Left renal cortex interstitium (tissue), 4 donors: ENCODE results near the gene MBD5. TPM values are rescaled to one million over a fixed set of nuclear protein-coding genes. Genes with fewer than 3 reads are reported as not detected.

Experiments used
- DNase-seq, 4 donors: peaks; one replicate each; pipeline ENCODE4 v3.0.0-alpha.2; 2013; ENCODE audit warnings: low read depth in 4 of 4, low spot score in 2 of 4, missing footprints in 1 of 4
- polyA plus RNA-seq, 4 donors: library from polyadenylated mRNA; unstranded; fragments of 120-200 nt; gene quantifications; one replicate each; pipeline ENCODE4 v1.2.1, GENCODE V29; 2013; ENCODE audit not compliant: insufficient read length in 4 of 4

The MBD5 gene
- polyA plus RNA-seq, 4 donors: 44.4 to 57.7 (median 46.5) TPM

- DNase-seq: no peak
These were observed 409.2 kb downstream of the MBD5 start for GRCh38 chr2:148430101-148430500.

DNA sequence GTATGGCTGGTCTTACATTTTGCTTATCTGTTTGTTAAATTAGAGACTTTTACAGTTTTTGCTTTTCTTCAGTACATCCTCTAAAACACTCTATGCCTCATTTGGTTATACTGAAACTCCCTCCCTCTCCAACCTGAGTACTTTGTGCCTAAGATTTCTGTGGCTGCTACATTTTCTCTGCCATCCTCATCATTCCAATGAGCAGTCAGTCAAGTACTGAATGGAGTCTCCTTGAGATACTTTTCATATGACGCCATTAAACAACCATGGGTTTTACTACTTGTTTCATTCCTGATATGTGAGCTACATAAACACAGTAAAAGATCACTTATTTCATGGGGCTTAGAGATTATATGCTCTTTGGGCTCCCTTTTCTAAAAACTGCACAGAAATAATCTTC is 427.0 kb downstream of the MBD5 start:
- DNase-seq: no peak

DNA sequence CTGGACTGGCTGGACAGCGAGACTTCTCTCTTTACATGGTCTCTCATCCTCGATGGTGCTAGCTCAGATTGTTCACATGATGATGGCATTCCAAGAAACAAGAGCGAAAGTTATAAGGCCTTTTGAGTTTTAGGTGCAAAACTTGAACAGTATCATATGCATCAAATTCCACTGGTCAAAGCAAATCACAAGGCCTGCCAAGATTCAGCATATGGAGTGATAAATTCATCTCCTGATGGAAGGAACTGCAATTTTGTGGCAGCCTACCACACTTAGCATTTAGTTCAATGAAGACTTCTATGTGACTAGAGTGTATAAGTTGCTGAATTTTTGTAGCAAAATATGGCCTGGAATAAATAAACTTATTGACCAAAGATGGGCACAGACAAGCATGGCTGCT is 429.6 kb downstream of the MBD5 start:
- DNase-seq: no peak

DNA sequence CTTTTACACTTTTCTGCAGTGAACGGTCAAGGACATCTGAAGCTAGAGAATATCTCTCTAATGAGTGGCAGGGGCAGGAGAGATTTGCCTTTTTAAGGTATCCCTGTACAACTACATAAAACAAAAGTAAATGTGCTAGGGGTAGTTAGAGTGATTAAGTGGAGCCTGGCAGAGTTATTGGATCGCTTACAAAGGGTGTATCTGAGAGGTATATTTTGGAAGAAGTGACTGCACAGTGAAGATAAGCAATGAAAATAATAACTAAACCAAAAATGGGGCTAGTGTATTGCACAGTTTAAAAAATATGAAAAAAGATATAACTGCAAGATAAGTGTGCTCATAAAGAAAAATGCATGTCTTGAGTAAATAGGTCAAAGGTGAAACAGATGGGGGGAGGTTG is 430.2 kb downstream of the MBD5 start:
- no peak for DNase-seq

DNA sequence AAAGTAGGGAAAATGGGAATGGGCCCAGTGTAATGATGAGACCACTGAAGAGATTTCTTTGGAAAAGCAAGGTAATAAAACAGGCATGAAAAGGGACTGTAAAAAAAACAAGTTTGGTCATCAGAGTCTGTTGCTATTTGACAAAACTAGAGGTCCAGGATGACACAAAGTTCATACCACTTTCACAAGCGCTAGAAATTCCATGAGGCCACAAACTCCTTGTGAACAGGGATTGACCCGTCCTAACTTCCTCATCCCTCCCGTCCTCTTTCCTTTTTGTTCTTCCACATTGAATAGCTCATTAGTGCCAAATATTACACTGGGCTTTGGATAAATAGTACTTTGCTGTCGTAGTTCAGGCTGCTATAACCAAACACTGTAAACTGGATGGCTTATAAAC is 434.9 kb downstream of the MBD5 start:
- DNase-seq: no peak

DNA sequence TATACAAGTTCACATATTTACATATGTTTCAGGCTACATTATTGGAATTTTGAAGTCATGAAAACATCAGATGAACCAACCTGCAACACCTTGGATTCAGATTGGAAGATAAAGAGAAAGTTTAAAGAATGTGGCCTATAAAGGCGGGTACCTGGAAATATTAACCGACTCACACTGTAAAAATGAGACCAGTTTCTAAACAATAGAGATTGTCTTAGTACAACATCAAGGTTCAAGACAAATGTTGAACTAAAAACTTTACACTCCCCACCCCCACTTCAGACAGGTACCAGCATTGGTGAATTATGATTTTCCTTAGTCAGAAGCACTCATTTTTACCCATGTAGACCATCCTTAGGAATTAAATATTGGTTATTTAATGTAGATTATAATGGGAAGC is 437.3 kb downstream of the MBD5 start:
- DNase-seq: no peak

DNA sequence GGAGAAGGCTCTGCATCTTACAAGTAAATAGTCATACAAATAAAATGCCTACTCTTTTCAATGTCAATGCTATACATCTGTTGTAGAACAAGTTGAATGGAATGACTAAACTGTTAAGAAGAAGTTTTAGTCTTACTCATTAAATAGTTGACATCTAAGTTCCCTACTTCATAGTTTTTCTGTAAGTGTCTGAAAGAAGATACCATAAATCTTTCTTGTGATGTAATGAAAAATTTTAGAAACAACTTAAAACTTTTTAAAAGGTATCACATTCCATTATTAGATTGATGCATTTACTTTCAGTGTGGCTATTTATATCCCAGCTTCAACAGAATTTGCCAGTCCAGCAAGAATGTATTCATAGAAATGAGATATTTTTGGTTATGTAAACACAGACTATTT is 438.5 kb downstream of the MBD5 start:
- no peak for DNase-seq

- DNase-seq: no peak
These were observed 441.0 kb downstream of the MBD5 start for GRCh38 chr2:148461876-148462275.

- no peak for DNase-seq
These were observed 454.7 kb downstream of the MBD5 start for GRCh38 chr2:148475626-148476025.

DNA sequence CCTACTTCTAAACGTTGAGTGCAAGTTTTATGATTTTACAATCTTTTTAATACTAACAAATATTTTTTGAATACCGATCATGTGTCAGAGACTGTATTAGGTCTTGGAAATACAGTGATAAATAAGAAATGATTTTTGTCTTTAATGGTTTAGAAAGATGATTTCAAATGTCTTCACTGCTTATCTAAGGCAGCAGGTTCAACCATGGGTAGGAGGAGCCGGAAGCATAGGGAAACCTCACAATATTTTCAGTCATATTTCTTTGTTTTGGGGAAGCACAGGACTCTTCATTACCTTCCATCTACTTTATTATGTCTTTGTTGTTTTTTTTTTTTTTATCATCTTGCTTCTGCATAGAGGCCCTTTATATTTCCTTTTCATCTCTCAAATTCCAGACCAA is 458.5 kb downstream of the MBD5 start:
- DNase-seq: no peak

- no peak for DNase-seq
These were observed 462.8 kb downstream of the MBD5 start for GRCh38 chr2:148483665-148484064.

DNA sequence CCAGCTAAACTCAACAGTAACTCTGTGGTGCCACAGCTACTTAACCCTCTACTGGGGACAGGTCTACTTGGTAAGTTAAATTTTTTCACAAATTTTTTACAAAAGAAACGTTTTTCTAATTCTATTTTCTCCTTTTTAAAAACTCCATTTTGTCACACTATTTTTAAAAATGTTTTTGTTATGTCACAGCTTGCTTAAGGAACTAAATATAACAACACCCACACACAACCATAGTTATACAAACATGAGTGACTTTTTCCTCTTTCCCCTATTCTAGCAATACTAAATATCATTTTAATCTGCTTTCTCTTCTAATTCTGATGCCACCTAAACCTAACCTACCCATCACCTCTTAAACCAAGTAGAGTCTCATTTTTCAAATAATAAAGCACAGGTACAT is 463.2 kb downstream of the MBD5 start:
- DNase-seq: no peak

- no peak for DNase-seq
These were observed 465.8 kb downstream of the MBD5 start for GRCh38 chr2:148486655-148487054.

DNA sequence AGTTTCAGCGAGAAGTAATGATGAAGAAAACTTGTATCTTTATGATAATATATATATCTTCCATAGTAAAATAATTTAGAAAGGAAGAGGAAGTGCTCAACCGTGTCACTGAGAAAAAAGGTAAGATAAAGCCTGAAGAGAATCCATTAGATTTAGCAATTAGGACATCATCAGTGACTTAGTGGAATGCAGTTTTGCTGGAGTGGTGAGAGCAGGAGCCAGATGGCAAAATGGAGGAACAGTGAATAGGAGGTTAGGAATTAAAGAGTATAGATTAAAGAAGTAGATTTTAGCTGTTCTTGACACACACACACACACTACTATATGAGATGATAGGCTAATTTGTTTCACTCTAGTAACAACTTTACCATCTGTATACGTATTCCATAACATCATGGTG is 466.5 kb downstream of the MBD5 start:
- DNase-seq: no peak

DNA sequence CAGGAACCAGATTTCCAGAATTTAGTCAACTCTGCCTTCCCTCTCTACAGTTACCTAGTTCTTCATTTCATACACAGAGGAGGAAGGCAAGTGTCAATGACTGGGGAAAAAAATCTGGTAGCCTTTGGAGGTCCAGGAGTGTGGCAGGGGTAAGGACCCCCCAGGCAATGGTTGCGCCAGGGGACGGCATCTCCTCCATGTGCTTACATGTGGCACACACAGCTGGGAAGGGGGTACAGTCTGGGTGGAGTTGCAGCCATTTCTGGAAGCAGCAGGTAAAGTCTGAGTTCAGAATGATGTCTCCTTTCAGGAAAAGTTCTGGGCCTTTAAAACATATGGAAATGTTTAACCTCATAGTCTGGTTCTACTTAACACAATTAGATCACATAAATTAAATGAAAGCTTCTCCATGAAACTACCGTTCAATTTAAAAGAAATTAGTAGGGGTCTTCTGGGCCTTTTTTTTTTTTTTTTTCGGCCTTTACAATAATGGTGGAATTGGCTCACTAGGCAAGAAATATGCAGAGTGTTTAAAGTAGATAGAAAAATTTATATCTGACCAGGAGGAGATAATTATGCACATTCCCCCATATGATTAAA is 470.0 kb downstream of the MBD5 start:
- DNase-seq: no peak

GRCh38 chr2:148493822-148494563 is 473.1 kb downstream of the MBD5 start:
- no peak for DNase-seq

- DNase-seq: no peak
These were observed 474.7 kb downstream of the MBD5 start for GRCh38 chr2:148495586-148495985.

GRCh38 chr2:148501545-148501944 is 480.7 kb downstream of the MBD5 start:
- DNase-seq: no peak

DNA sequence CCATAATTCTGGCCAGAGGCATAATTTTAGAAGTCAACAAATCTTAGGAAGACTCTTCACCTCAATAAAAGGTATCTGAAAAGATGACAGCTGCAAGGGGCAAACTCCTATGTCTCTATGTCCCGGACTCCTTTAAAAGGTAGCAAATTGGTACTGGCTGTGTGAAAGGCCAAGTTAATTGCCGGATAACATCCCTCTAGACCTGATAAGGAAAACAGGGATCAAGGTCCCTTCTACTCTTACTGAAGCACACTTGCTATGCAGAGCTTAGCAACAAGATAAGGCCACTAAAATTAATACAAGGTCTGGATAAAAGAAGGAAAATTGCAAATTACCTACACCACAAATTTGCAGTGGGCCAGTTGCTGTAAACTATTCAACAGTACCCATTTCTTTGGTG is 482.6 kb downstream of the MBD5 start:
- no peak for DNase-seq

DNA sequence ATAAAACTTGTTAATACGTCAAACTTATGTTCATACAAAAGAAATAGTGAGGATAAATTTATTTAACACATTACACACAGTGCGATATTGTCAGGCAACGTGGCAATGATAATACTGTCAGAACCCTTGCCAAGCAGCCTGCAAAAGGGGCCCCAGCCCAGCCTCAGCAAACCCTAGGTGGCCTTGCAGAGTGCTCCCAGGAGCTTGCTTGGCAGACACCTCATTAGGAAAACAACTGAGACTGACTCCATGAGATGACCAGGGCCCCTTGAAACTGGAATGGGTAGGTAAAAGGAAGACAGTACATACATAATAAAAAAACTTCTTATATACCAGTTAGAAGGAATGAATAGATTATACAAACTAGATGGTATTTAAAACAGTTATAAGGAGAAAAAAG is 487.1 kb downstream of the MBD5 start:
- DNase-seq: no peak

GRCh38 chr2:148508878-148509287 is 488.0 kb downstream of the MBD5 start:
- DNase-seq: no peak

DNA sequence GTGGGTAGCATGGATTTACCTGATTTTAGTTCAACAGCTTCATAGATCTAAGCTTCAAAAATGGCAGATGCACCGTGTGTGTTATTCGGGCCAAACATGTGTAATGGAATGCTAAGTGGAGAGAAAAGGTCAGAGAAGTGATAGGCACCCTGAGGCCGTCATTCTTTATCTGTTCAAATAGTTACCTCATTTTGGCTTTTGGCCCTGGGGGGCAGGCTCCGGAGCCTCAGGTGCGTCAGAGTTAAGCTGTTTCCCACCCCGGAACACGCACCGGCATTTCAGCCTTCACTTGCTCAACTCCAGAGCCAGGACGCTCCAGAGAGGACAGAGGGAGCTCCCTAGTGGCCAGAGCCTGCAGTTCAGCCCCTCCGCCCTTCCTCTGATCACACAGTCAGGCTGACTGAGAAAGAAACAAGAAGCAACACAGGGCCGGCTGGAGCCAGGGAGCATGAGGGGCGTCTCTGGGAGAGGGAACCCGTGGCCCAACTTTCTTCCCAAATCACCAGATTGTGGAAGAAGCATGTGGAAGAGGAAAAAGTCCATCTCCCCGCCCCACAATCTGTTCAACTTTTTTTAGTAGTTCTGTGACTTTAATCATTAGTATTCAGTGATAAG is 488.5 kb downstream of the MBD5 start:
- peak; percentile 15 to 69 (median 54) for DNase-seq
